NB4 (cell line): ENCODE results near the gene ADGRA3.

ENCODE experiments used
- MYC ChIP-seq: IDR thresholded peaks from 2 replicates; pipeline ENCODE4 v1.6.1; 2011; ENCODE audit warnings: low read depth, low read length
- POLR2A ChIP-seq: IDR thresholded peaks from 2 replicates; pipeline ENCODE4 v1.6.1; 2011; ENCODE audit warnings: mild to moderate bottlenecking; ENCODE audit not compliant: insufficient read length; ENCODE audit errors: extremely low read depth
- TF ChIP-seq, protein P1 (sequence below): IDR thresholded peaks from one replicate; pipeline ENCODE4 v1.5.1; 2012; ENCODE audit warnings: low read depth, low read length

DNA sequence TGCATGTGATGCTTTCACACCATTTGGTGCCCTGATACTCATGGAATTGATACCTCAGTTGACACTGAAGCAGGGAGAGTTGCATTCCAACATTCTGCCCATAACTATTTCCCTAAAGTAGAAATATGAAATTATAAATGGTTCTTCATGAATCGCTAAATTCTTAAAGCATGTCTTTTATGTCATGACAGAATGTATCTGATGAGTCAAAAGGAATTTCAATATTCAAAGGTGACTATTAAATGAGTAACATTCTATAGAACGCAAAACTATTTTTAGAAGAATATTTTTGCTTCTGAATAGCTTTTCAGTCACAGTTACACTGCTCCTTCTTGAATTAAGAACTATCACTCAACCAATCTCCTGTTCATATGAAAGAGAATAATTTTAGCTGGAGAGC, 152.8 kb downstream of the ADGRA3 start:
- TF ChIP-seq, protein P1, sequence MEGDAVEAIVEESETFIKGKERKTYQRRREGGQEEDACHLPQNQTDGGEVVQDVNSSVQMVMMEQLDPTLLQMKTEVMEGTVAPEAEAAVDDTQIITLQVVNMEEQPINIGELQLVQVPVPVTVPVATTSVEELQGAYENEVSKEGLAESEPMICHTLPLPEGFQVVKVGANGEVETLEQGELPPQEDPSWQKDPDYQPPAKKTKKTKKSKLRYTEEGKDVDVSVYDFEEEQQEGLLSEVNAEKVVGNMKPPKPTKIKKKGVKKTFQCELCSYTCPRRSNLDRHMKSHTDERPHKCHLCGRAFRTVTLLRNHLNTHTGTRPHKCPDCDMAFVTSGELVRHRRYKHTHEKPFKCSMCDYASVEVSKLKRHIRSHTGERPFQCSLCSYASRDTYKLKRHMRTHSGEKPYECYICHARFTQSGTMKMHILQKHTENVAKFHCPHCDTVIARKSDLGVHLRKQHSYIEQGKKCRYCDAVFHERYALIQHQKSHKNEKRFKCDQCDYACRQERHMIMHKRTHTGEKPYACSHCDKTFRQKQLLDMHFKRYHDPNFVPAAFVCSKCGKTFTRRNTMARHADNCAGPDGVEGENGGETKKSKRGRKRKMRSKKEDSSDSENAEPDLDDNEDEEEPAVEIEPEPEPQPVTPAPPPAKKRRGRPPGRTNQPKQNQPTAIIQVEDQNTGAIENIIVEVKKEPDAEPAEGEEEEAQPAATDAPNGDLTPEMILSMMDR = no peak
- no peak for TF ChIP-seq POLR2A
- no peak for TF ChIP-seq MYC
